IPS DF 6.9 (cell line): ENCODE results near the gene MVD.

ENCODE experiments used
- DNase-seq: peaks from one replicate; pipeline ENCODE4 v3.0.0-alpha.2; 2013; ENCODE audit warnings: low read depth, low spot score
- H3K27ac ChIP-seq: one replicate; pipeline ENCODE4 v1.5.1; 2013; ENCODE audit warnings: low read length, control low read depth
- H3K27me3 ChIP-seq: 2 replicates; pipeline ENCODE4 v1.6.1; 2013; ENCODE audit warnings: mild to moderate bottlenecking, low read length; ENCODE audit not compliant: control insufficient read depth, insufficient read depth
- H3K36me3 ChIP-seq: 2 replicates; pipeline ENCODE4 v1.6.1; 2013; ENCODE audit warnings: low read length; ENCODE audit not compliant: control insufficient read depth, insufficient read depth
- H3K4me1 ChIP-seq: 2 replicates; pipeline ENCODE4 v1.6.1; 2013; ENCODE audit warnings: low read length; ENCODE audit not compliant: control insufficient read depth, insufficient read depth
- H3K4me3 ChIP-seq: 2 replicates; pipeline ENCODE4 v1.5.1; 2013; ENCODE audit warnings: mild to moderate bottlenecking, low read length
- H3K9me3 ChIP-seq: 2 replicates; pipeline ENCODE4 v1.6.1; 2013; ENCODE audit warnings: low read length, inconsistent platforms; ENCODE audit not compliant: control insufficient read depth, insufficient read depth
- WGBS: extraction: QIAGEN DNeasy Blood & Tissue Kit; methylation state at CpG from one replicate; pipeline ENCODE4 v1.1.7; 2013; ENCODE audit warnings: mixed read lengths, missing lambda C conversion rate; ENCODE audit not compliant: insufficient read length, insufficient coverage; 5-methylcytosine and 5-hydroxymethylcytosine counted together

The MVD gene

GRCh38 chr16:88681709-88682451 lies 19.0 kb upstream of the MVD start:
- DNase-seq = no peak
- Histone ChIP-seq H3K36me3 (no peaks in the 10 kb centered on the region; the same call in 1 of the 2 replicates), H3K27ac (no peak overlapping the region), H3K4me3 (no peak overlapping the region), H3K4me1 (peaks cover 2% of the 10 kb centered on the region; the same call in 1 of the 2 replicates), H3K9me3 (no peaks in the 10 kb centered on the region), H3K27me3 (no peaks in the 10 kb centered on the region)
- no CpG with 5 or more reads among the region's 21 CpGs for WGBS

GRCh38 chr16:88681084-88681680 lies 18.3 kb upstream of the MVD start:
- Histone ChIP-seq H3K9me3 (no peaks in the 10 kb centered on the region), H3K36me3 (peaks cover 3% of the 10 kb centered on the region; the same call in 1 of the 2 replicates), H3K27me3 (no peaks in the 10 kb centered on the region), H3K4me1 (no peaks in the 10 kb centered on the region), H3K27ac (no peak overlapping the region), H3K4me3 (no peak overlapping the region)
- DNase-seq = no peak
- WGBS = no CpG with 5 or more reads among the region's 31 CpGs

- no CpG with 5 or more reads among the region's 5 CpGs for WGBS
Observed at GRCh38 chr16:88680554-88681083, 17.7 kb upstream of the MVD start.

GRCh38 chr16:88678224-88678979 lies 15.5 kb upstream of the MVD start:
- Histone ChIP-seq H3K9me3 (no peaks in the 10 kb centered on the region), H3K36me3 (peaks cover 3% of the 10 kb centered on the region; the same call in 1 of the 2 replicates), H3K4me1 (no peaks in the 10 kb centered on the region), H3K27me3 (no peaks in the 10 kb centered on the region), H3K27ac (no peak overlapping the region), H3K4me3 (no peak overlapping the region)
- DNase-seq = no peak
- WGBS = no CpG with 5 or more reads among the region's 32 CpGs

More at GRCh38 chr16:88680554-88681083, 17.7 kb upstream of the MVD start:
- peaks cover 3% of the 10 kb centered on the region; the same call in 1 of the 2 replicates for H3K36me3 ChIP-seq
- no peaks in the 10 kb centered on the region for H3K4me1 ChIP-seq
- no peak overlapping the region for H3K27ac ChIP-seq
- H3K9me3 ChIP-seq = no peaks in the 10 kb centered on the region
- H3K4me3 ChIP-seq = no peak overlapping the region
- DNase-seq = no peak
- H3K27me3 ChIP-seq = no peaks in the 10 kb centered on the region

- peaks cover 3% of the 10 kb centered on the region; the same call in 1 of the 2 replicates for H3K36me3 ChIP-seq
- WGBS = no CpG with 5 or more reads among the region's 13 CpGs
- H3K4me1 ChIP-seq = no peaks in the 10 kb centered on the region
- no peaks in the 10 kb centered on the region for H3K27me3 ChIP-seq
- H3K9me3 ChIP-seq = no peaks in the 10 kb centered on the region
- DNase-seq = no peak
- no peak overlapping the region for H3K27ac ChIP-seq
- H3K4me3 ChIP-seq = no peak overlapping the region
Observed at GRCh38 chr16:88677721-88678120, 14.8 kb upstream of the MVD start.

- no CpG with 5 or more reads among the region's 22 CpGs for WGBS
- DNase-seq = no peak
- Histone ChIP-seq H3K27me3 (no peaks in the 10 kb centered on the region), H3K4me3 (no peak overlapping the region), H3K27ac (no peak overlapping the region), H3K4me1 (no peaks in the 10 kb centered on the region), H3K9me3 (no peaks in the 10 kb centered on the region), H3K36me3 (peaks cover 3% of the 10 kb centered on the region; the same call in 1 of the 2 replicates)
Observed at GRCh38 chr16:88676502-88677242, 13.8 kb upstream of the MVD start.

GRCh38 chr16:88673716-88674379 lies 11.0 kb upstream of the MVD start:
- no peak for DNase-seq
- Histone ChIP-seq H3K27me3 (no peaks in the 10 kb centered on the region), H3K36me3 (peaks cover 3% of the 10 kb centered on the region; the same call in 1 of the 2 replicates), H3K4me1 (no peaks in the 10 kb centered on the region), H3K27ac (no peak overlapping the region), H3K9me3 (no peaks in the 10 kb centered on the region), H3K4me3 (no peak overlapping the region)
- WGBS = no CpG with 5 or more reads among the region's 19 CpGs

- H3K27me3 ChIP-seq = no peaks in the 10 kb centered on the region
- WGBS = no CpG with 5 or more reads among the region's 11 CpGs
- no peaks in the 10 kb centered on the region for H3K9me3 ChIP-seq
- H3K4me3 ChIP-seq = no peak overlapping the region
- H3K27ac ChIP-seq = no peak overlapping the region
- no peaks in the 10 kb centered on the region for H3K4me1 ChIP-seq
- H3K36me3 ChIP-seq = peaks cover 3% of the 10 kb centered on the region; the same call in 1 of the 2 replicates
- DNase-seq = no peak
Observed at GRCh38 chr16:88672776-88673175, 9.9 kb upstream of the MVD start.

GRCh38 chr16:88671806-88672205 lies 8.9 kb upstream of the MVD start:
- H3K27ac ChIP-seq = no peak overlapping the region
- WGBS = no CpG with 5 or more reads among the region's 23 CpGs
- peaks cover 3% of the 10 kb centered on the region; the same call in 1 of the 2 replicates for H3K36me3 ChIP-seq
- no peaks in the 10 kb centered on the region for H3K27me3 ChIP-seq
- no peak for DNase-seq
- no peaks in the 10 kb centered on the region for H3K4me1 ChIP-seq
- H3K4me3 ChIP-seq = no peak overlapping the region
- no peaks in the 10 kb centered on the region for H3K9me3 ChIP-seq
